ENCODE measurements around the gene DYNC1LI2. TPM values are rescaled to one million over a fixed set of nuclear protein-coding genes. Genes with fewer than 3 reads are reported as not detected.
A peak's percentile ranks its signal among the peaks of the same experiment; 100 is the strongest.

The DYNC1LI2 gene
- total RNA-seq, 1 donor from 2014 or later: 63.1 TPM

DNA sequence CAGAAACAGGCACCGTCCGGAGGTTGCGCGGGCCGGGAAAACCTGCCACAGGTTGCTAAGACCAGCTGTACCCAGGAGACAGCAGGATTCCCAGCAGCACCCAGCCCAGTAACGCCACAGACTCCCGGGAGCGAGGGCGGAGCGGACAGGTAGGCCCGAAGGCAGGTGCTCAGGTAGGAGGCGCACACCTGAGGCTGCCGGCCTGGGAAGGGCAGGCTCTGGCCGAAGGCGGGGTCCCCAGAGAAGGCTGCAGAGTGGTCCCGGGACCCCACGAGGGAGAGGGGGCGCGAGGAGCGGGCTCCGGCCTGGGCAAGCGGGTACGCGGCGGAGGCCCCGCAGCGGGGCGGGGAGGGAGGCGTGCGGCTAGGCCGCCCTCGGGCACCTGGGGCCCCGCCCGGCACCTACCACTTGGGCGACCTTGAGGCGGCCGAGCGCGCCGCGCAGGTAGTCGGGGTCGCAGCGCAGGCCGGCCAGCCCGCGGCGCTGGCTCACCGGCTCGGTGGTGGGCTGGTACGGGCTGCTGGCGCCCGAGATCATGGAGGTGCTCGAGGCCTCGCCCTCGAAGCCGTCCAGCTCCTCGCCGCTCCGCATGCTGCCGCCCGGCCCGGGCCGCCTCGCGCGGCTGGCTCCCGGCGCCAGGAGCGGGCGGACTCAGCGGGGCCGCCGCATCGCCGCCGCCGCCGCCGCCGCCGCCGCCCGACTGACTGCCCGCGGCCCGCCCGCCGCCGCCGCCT is 55.3 kb downstream of the DYNC1LI2 start:
- DNase-seq (ENCODE audit: low read depth): no peak
- peak overlapping the region; percentile 74 for H3K4me3 ChIP-seq (ENCODE audit: low read depth, low read length)
- TF ChIP-seq, protein P1, sequence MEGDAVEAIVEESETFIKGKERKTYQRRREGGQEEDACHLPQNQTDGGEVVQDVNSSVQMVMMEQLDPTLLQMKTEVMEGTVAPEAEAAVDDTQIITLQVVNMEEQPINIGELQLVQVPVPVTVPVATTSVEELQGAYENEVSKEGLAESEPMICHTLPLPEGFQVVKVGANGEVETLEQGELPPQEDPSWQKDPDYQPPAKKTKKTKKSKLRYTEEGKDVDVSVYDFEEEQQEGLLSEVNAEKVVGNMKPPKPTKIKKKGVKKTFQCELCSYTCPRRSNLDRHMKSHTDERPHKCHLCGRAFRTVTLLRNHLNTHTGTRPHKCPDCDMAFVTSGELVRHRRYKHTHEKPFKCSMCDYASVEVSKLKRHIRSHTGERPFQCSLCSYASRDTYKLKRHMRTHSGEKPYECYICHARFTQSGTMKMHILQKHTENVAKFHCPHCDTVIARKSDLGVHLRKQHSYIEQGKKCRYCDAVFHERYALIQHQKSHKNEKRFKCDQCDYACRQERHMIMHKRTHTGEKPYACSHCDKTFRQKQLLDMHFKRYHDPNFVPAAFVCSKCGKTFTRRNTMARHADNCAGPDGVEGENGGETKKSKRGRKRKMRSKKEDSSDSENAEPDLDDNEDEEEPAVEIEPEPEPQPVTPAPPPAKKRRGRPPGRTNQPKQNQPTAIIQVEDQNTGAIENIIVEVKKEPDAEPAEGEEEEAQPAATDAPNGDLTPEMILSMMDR (conservative IDR thresholded peaks at IDR 0.05; ENCODE audit: low read depth, low read length): no peak

GRCh38 chr16:66695471-66695934 is 55.9 kb downstream of the DYNC1LI2 start:
- H3K4me3 ChIP-seq (ENCODE audit: low read depth, low read length): peak overlapping the region; percentile 74
- TF ChIP-seq, protein P1 (conservative IDR thresholded peaks at IDR 0.05; ENCODE audit: low read depth, low read length): no peak
- no peak for DNase-seq (ENCODE audit: low read depth)

DNA sequence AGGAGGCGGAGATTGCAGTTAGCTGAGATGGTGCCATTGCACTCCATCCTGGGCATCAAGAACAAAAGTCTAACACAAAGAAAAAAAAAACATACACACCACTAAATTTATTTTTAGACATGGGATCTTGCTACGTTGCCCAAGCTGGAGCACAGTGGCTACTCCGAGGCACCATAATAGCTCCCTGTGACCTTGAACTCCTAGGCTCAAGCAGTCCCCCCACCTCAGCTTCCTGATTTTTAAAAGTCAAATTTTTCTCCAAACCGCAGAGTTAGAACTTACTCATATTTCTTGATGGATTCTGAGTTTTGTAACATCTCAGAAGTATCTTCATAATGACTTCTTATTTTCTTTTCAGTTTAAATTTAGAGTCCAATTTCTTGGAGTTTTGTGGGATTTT is 58.3 kb downstream of the DYNC1LI2 start:
- DNase-seq (ENCODE audit: low read depth): no peak
- H3K4me3 ChIP-seq (ENCODE audit: low read depth, low read length): no peak overlapping the region
- TF ChIP-seq, protein P1 (conservative IDR thresholded peaks at IDR 0.05; ENCODE audit: low read depth, low read length): no peak

- H3K4me3 ChIP-seq (ENCODE audit: low read depth, low read length): no peak overlapping the region
- DNase-seq (ENCODE audit: low read depth): no peak
- TF ChIP-seq, protein P1 (conservative IDR thresholded peaks at IDR 0.05; ENCODE audit: low read depth, low read length): no peak
Measured at GRCh38 chr16:66692341-66692740, 59.1 kb downstream of the DYNC1LI2 start.

DNA sequence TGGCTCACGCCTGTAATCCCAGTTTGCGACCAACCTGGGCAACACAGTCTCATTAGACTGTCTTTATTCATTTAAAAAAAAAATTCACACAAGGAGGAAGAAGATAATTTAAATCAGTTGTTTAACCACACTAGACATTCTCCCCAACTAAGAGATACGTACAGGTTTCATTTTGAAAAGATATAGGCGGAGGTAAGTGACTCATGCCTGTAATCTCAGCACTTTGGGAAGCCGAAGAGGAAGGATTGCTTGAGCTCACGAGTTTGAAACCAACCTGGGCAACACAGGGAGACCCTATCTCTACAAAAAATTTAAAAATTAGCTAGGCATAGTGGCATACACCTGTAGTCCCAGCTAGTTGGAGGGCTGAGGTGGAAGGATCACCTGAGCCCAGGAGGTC is 60.2 kb downstream of the DYNC1LI2 start:
- no peak for DNase-seq (ENCODE audit: low read depth)
- H3K4me3 ChIP-seq (ENCODE audit: low read depth, low read length): no peak overlapping the region
- TF ChIP-seq, protein P1 (conservative IDR thresholded peaks at IDR 0.05; ENCODE audit: low read depth, low read length): no peak

GRCh38 chr16:66690106-66690847 is 61.1 kb downstream of the DYNC1LI2 start:
- no peak for DNase-seq (ENCODE audit: low read depth)
- no peak overlapping the region for H3K4me3 ChIP-seq (ENCODE audit: low read depth, low read length)
- TF ChIP-seq, protein P1 (conservative IDR thresholded peaks at IDR 0.05; ENCODE audit: low read depth, low read length): no peak

Measured in epithelial cell of proximal tubule (primary cell).